Nephron (organoid): ENCODE measurements around the gene PNLDC1.

Source experiments
- H3K27ac Mint-ChIP-seq, 3 experiments: 2 replicates each; pipeline ENCODE4 v1.8.0; 2020; ENCODE audit warnings: mixed read lengths in 3 of 3, mild to moderate bottlenecking in 2 of 3, moderate library complexity in 1 of 3
- H3K27me3 Mint-ChIP-seq: 2 replicates; pipeline ENCODE4 v1.8.0; 2021; ENCODE audit warnings: low read depth, mild to moderate bottlenecking, moderate library complexity, mixed read lengths
- H3K36me3 Mint-ChIP-seq: 2 replicates; pipeline ENCODE4 v1.8.0; 2020; ENCODE audit warnings: low read depth, mixed read lengths
- H3K4me1 Mint-ChIP-seq: 2 replicates; pipeline ENCODE4 v1.8.0; 2020; ENCODE audit warnings: mixed read lengths
- H3K4me3 Mint-ChIP-seq, 3 experiments: 2 replicates each; pipeline ENCODE4 v1.8.0; 2020; ENCODE audit warnings: mild to moderate bottlenecking in 3 of 3, mixed read lengths in 3 of 3, moderate library complexity in 2 of 3
- H3K9me3 Mint-ChIP-seq: 2 replicates; pipeline ENCODE4 v1.8.0; 2020; ENCODE audit warnings: mixed read lengths
- TF ChIP-seq, protein P1 (sequence below), 3 experiments: fragments of 200-600 bp; sonication (generic); IDR thresholded peaks; one replicate each; pipeline ENCODE4 v1.5.0; 2021; ENCODE audit warnings: antibody characterized with exemption in 3 of 3; ENCODE audit not compliant: unreplicated experiment in 3 of 3

PNLDC1 gene

DNA sequence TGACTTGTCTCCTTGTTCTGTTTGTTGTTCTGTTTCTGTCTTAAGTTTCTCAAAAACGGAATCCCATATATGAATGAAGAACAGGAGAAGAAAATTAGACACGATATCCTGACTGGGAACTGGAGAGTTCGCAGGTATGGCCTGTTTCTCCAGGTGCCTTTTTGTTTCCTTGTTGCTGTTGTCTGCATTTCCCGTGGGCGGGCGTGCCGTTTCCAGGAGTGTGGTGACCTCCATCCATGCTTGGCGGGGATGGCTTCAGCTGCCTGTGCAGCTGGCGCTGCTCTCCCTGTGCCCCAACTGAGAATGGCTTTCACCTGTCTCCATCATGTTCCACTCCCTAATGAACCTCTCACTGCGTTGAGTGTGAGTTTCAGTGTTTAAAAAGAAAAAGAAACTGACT is 4.4 kb downstream of the PNLDC1 start:
- no peaks in the 10 kb centered on the region for H3K4me1 Mint-ChIP-seq
- TF ChIP-seq, protein P1, sequence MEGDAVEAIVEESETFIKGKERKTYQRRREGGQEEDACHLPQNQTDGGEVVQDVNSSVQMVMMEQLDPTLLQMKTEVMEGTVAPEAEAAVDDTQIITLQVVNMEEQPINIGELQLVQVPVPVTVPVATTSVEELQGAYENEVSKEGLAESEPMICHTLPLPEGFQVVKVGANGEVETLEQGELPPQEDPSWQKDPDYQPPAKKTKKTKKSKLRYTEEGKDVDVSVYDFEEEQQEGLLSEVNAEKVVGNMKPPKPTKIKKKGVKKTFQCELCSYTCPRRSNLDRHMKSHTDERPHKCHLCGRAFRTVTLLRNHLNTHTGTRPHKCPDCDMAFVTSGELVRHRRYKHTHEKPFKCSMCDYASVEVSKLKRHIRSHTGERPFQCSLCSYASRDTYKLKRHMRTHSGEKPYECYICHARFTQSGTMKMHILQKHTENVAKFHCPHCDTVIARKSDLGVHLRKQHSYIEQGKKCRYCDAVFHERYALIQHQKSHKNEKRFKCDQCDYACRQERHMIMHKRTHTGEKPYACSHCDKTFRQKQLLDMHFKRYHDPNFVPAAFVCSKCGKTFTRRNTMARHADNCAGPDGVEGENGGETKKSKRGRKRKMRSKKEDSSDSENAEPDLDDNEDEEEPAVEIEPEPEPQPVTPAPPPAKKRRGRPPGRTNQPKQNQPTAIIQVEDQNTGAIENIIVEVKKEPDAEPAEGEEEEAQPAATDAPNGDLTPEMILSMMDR (IDR thresholded peaks at IDR 0.05; ENCODE audit: unreplicated experiment in 3 of 3): no peak
- peaks cover 5% of the 10 kb centered on the region for H3K27me3 Mint-ChIP-seq

DNA sequence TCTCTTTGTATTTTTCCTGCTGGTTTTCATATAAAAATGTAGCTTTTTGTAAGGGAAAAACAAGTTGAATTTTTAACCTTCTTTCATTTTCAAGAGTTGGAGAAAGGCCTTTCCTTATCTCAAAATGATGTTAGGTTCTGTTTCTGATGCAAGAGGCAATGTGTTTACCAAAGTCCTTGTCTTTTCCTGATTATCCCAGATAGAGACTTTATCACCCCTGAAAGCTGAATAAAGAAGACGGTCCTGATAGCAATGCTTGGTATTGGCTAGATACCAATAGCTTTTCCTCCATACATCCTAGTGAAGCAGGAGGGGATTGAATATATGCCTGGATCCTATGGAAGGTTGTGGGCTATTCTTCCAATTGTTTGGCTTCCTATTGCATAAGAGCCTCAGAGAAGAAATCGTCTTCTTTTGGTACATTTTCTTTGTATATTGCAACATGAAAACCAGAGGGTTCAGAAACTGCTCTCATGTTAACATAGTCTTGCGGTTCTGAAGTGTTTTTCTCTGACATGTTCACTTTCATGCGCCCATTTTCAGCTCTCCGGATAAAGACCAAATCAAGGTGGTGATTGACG is 5.5 kb downstream of the PNLDC1 start:
- TF ChIP-seq, protein P1 (IDR thresholded peaks at IDR 0.05; ENCODE audit: unreplicated experiment in 3 of 3): no peak
- Mint-ChIP-seq H3K36me3 (no peaks in the 10 kb centered on the region), H3K4me1 (no peaks in the 10 kb centered on the region), H3K4me3 (no peak overlapping the region), H3K27ac (no peak overlapping the region), H3K9me3 (no peaks in the 10 kb centered on the region), H3K27me3 (peaks cover 5% of the 10 kb centered on the region)

More for the DNA sequence above, 4.4 kb downstream of the PNLDC1 start:
- Mint-ChIP-seq H3K9me3 (no peaks in the 10 kb centered on the region), H3K27ac (no peak overlapping the region), H3K36me3 (peaks cover 2% of the 10 kb centered on the region), H3K4me3 (no peak overlapping the region)

DNA sequence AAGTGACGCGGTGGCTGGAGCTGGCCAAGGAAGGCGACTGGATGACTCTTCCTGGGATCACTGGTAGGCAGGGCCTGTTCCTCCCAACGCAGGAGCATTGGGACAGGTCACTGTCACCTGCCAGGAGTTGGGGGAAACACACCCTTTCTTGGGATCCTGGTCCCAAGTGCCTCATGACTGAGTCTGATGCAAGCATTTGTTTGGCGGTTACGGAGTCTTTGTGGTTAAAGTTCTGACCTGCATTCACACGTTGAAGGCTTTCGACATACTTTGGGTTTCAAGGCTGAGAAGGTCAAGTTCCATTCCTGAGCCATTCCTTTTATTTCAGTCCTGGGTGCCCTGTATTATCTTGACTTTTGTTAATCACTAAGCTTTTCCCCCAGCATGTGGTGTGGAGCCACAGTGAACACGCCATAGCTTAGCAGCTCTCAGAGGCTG is 6.0 kb downstream of the PNLDC1 start:
- TF ChIP-seq, protein P1 (IDR thresholded peaks at IDR 0.05; ENCODE audit: unreplicated experiment in 3 of 3): no peak
- Mint-ChIP-seq H3K4me3 (no peak overlapping the region), H3K4me1 (no peaks in the 10 kb centered on the region), H3K27me3 (peaks cover 5% of the 10 kb centered on the region), H3K27ac (no peak overlapping the region), H3K36me3 (no peaks in the 10 kb centered on the region), H3K9me3 (no peaks in the 10 kb centered on the region)

DNA sequence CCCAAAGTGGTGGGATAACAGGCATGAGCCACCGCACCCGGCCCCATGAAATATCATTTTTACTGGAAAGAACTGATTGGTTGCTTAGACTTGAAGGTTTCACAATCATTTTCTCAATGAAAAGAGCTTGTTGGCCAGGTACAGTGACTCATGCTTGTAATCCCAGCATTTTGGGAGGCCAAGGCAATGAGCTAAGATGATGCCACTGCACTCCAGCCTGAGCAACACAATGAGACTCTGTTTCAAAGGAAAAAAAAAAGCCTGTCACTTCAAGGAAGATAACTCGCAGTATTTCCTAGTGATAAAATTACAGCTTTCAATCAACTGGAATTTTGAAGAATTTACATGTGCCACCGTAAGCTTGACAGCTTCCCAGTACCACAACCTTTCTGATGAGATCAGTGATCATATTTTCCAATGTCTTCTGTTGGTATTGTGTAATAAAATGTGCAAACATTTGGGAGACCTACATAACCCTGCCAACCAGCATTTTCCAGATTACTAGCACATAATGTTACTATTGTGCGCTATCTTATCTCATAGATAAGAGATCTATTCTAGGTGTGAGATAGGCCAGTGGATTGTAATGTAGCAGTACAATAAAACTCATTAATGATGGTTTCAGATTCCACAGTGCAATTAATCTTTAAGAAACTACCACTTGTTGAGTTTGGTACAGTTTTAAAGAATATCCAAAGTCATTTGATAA is 7.2 kb downstream of the PNLDC1 start:
- TF ChIP-seq, protein P1 (IDR thresholded peaks at IDR 0.05; ENCODE audit: unreplicated experiment in 3 of 3): no peak
- H3K4me3 Mint-ChIP-seq: no peak overlapping the region
- H3K27me3 Mint-ChIP-seq: peaks cover 5% of the 10 kb centered on the region
- no peaks in the 10 kb centered on the region for H3K9me3 Mint-ChIP-seq
- no peaks in the 10 kb centered on the region for H3K36me3 Mint-ChIP-seq
- H3K27ac Mint-ChIP-seq: no peak overlapping the region
- no peaks in the 10 kb centered on the region for H3K4me1 Mint-ChIP-seq

DNA sequence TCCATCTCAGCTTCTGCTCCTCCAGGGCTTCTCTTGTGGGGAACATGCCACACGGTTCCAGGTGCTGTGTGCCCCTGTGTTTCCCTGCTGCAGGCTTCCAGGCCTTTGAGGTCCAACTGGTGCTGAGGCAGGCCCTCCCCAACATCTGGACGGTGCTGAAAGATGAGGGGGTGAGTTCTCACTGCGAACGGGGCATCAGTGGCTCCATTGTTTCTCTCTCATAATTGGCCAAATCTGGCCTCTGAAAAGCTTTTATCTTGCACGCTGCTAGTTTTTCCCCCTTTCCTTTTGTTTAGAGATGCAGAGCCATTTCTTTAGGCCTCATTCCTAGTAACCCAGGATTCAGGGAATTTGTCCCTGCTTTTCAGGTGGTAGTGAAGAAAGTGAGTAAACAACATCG is 8.6 kb downstream of the PNLDC1 start:
- no peaks in the 10 kb centered on the region for H3K4me1 Mint-ChIP-seq
- no peaks in the 10 kb centered on the region for H3K36me3 Mint-ChIP-seq
- H3K4me3 Mint-ChIP-seq: no peak overlapping the region
- H3K27me3 Mint-ChIP-seq: peaks cover 5% of the 10 kb centered on the region
- TF ChIP-seq, protein P1 (IDR thresholded peaks at IDR 0.05; ENCODE audit: unreplicated experiment in 3 of 3): no peak
- no peaks in the 10 kb centered on the region for H3K9me3 Mint-ChIP-seq
- no peak overlapping the region for H3K27ac Mint-ChIP-seq

DNA sequence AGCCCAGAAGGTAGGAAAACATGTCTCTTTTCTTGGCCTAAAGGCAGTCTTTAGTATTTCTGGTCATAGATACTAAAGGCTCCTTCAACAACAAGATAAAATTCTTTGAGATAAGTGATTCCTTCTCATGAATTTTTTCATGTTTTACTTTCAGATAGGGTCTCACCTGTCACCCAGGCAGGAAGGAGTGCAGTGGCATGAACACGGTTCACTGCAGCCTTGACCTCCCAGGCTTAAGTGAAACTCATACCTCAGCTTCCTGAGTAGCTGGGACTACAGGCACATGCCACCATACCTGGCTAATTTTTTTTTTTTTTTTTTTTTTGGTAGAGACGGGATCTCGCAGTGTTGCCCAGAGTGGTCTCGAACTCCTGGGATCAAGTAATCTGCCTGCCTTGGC is 9.1 kb downstream of the PNLDC1 start:
- H3K27me3 Mint-ChIP-seq: peaks cover 5% of the 10 kb centered on the region
- H3K9me3 Mint-ChIP-seq: no peaks in the 10 kb centered on the region
- no peaks in the 10 kb centered on the region for H3K4me1 Mint-ChIP-seq
- TF ChIP-seq, protein P1 (IDR thresholded peaks at IDR 0.05; ENCODE audit: unreplicated experiment in 3 of 3): no peak
- no peak overlapping the region for H3K4me3 Mint-ChIP-seq
- no peaks in the 10 kb centered on the region for H3K36me3 Mint-ChIP-seq
- H3K27ac Mint-ChIP-seq: no peak overlapping the region
